Epithelial cell of esophagus (primary cell): ENCODE results near the gene OMD.

Source experiments
- DNase-seq: peaks from one replicate; pipeline ENCODE4 v3.0.0; 2010; ENCODE audit warnings: low read depth
- H3K4me3 ChIP-seq: 2 replicates; pipeline ENCODE4 v1.5.1; 2011; ENCODE audit warnings: mild to moderate bottlenecking, low read length, control low read depth
- CTCF ChIP-seq: IDR thresholded peaks from 2 replicates; pipeline ENCODE4 v1.5.1; 2011; ENCODE audit warnings: low read depth, mild to moderate bottlenecking, low read length, control low read depth, inconsistent platforms; ENCODE audit not compliant: insufficient read depth; ENCODE audit errors: missing control alignments

OMD gene

GRCh38 chr9:92392690-92393089, 31.6 kb downstream of the OMD start:
- no peak for TF ChIP-seq CTCF
- DNase-seq = peak; percentile 41
- H3K4me3 ChIP-seq = no peak overlapping the region

- no peak overlapping the region for H3K4me3 ChIP-seq
- TF ChIP-seq CTCF = no peak
- DNase-seq = peak; percentile 91
Measured at GRCh38 chr9:92385953-92386352, 38.3 kb downstream of the OMD start.

GRCh38 chr9:92385477-92385876, 38.8 kb downstream of the OMD start:
- TF ChIP-seq CTCF = no peak
- H3K4me3 ChIP-seq = no peak overlapping the region

GRCh38 chr9:92385001-92385400, 39.3 kb downstream of the OMD start:
- DNase-seq = no peak

More at GRCh38 chr9:92385477-92385876, 38.8 kb downstream of the OMD start:
- DNase-seq = peak; percentile 29

GRCh38 chr9:92384375-92384774, 39.9 kb downstream of the OMD start:
- no peak for TF ChIP-seq CTCF
- H3K4me3 ChIP-seq = no peak overlapping the region
- peak; percentile 50 for DNase-seq

More at GRCh38 chr9:92385001-92385400, 39.3 kb downstream of the OMD start:
- no peak overlapping the region for H3K4me3 ChIP-seq
- TF ChIP-seq CTCF = no peak

- no peak overlapping the region for H3K4me3 ChIP-seq
- DNase-seq = no peak
- no peak for TF ChIP-seq CTCF
Measured at GRCh38 chr9:92381775-92382174, 42.5 kb downstream of the OMD start.

GRCh38 chr9:92380603-92381002, 43.7 kb downstream of the OMD start:
- no peak for TF ChIP-seq CTCF
- no peak overlapping the region for H3K4me3 ChIP-seq
- DNase-seq = peak; percentile 16
